OCI-LY3 (cell line): ENCODE data around the gene RNF13.

Experiments used
- H2AFZ ChIP-seq: fragments of 200-600, 300-600 bp; shearing (Covaris generic); 2 replicates; pipeline ENCODE4 v1.6.0; 2014; ENCODE audit warnings: antibody characterized with exemption, low read depth, low read length
- H3K27ac ChIP-seq: fragments of 200-600, 300-600 bp; sonication (generic); 2 replicates; pipeline ENCODE4 v1.5.1; 2014; ENCODE audit warnings: mild to moderate bottlenecking, low read length, moderate library complexity, mixed read lengths
- H3K27me3 ChIP-seq: fragments of 200-600, 300-600 bp; sonication (generic); 2 replicates; pipeline ENCODE4 v1.6.1; 2014; ENCODE audit warnings: low read depth, low read length, mixed read lengths
- H3K36me3 ChIP-seq: fragments of 200-600, 300-600 bp; sonication (generic); replicated peaks from 2 replicates; pipeline ENCODE3; 2014; ENCODE audit warnings: low read depth, low read length, mixed read lengths
- H3K4me1 ChIP-seq: fragments of 300-600, 200-600 bp; sonication (generic); 2 replicates; pipeline ENCODE4 v1.6.1; 2014; ENCODE audit warnings: low read length, mixed read lengths
- H3K4me2 ChIP-seq: fragments of 200-600, 300-600 bp; sonication (generic); 2 replicates; pipeline ENCODE4 v1.6.1; 2014; ENCODE audit warnings: low read length, mixed read lengths
- H3K4me3 ChIP-seq: fragments of 300-600, 200-600 bp; sonication (generic); 2 replicates; pipeline ENCODE4 v1.5.1; 2014; ENCODE audit warnings: antibody characterized with exemption, mild to moderate bottlenecking, low read length, moderate library complexity
- H3K79me2 ChIP-seq: fragments of 300-600, 200-600 bp; shearing (Covaris generic); 2 replicates; pipeline ENCODE4 v1.6.1; 2014; ENCODE audit warnings: mild to moderate bottlenecking, low read length, mixed read lengths
- H3K9ac ChIP-seq: fragments of 300-600, 200-600 bp; shearing (Covaris generic); 2 replicates; pipeline ENCODE4 v1.6.0; 2014; ENCODE audit warnings: mild to moderate bottlenecking, low read length, moderate library complexity
- H3K9me3 ChIP-seq: fragments of 200-600, 300-600 bp; shearing (Covaris generic); 2 replicates; pipeline ENCODE4 v1.6.1; 2014; ENCODE audit warnings: low read length, mixed read lengths; ENCODE audit not compliant: insufficient read depth
- H4K20me1 ChIP-seq: fragments of 200-600, 300-600 bp; sonication (generic); 2 replicates; pipeline ENCODE4 v1.6.1; 2016; ENCODE audit warnings: low read length, mixed read lengths; ENCODE audit not compliant: insufficient read depth
- CTCF ChIP-seq: fragments of 200-600, 300-600 bp; sonication (generic); IDR thresholded peaks from 2 replicates; pipeline ENCODE4 v1.5.1; 2014; ENCODE audit warnings: antibody characterized with exemption, low read length, low read depth
- EZH2phosphoT487 ChIP-seq: fragments of 200-600 bp; shearing (Covaris generic); IDR thresholded peaks from 2 replicates; pipeline ENCODE4 v1.6.1; 2018; ENCODE audit warnings: antibody characterized with exemption, mixed run types, low read depth

RNF13 gene

GRCh38 chr3:149813367-149814281, 609 bp downstream of the RNF13 start:
- Histone ChIP-seq H2AFZ (peak overlapping the region; percentile 58), H3K27me3 (no peaks in the 10 kb centered on the region), H3K4me2 (peak overlapping the region; percentile 85), H3K9ac (peak overlapping the region; percentile 88), H3K9me3 (no peaks in the 10 kb centered on the region), H4K20me1 (peaks cover 46% of the 10 kb centered on the region), H3K36me3 (peaks cover 6% of the 10 kb centered on the region), H3K27ac (peak overlapping the region; percentile 85), H3K4me1 (peaks cover 34% of the 10 kb centered on the region), H3K79me2 (peaks cover 56% of the 10 kb centered on the region), H3K4me3 (peak overlapping the region; percentile 90)
- TF ChIP-seq CTCF: no peak
- no peak for TF ChIP-seq EZH2phosphoT487

GRCh38 chr3:149815321-149815720, 2.3 kb downstream of the RNF13 start:
- Histone ChIP-seq H3K79me2 (peaks cover 73% of the 10 kb centered on the region), H3K9ac (no peak overlapping the region), H4K20me1 (peaks cover 57% of the 10 kb centered on the region)

GRCh38 chr3:149815728-149816127, 2.7 kb downstream of the RNF13 start:
- H3K4me2 ChIP-seq: no peak overlapping the region
- H4K20me1 ChIP-seq: peaks cover 61% of the 10 kb centered on the region

More at GRCh38 chr3:149815321-149815720, 2.3 kb downstream of the RNF13 start:
- no peak overlapping the region for H3K27ac ChIP-seq
- TF ChIP-seq CTCF (no peak), EZH2phosphoT487 (no peak)
- H3K4me2 ChIP-seq: peak overlapping the region; percentile 85
- no peaks in the 10 kb centered on the region for H3K27me3 ChIP-seq
- H3K4me1 ChIP-seq: peaks cover 34% of the 10 kb centered on the region
- peak overlapping the region; percentile 90; the same call in 1 of the 2 replicates for H3K4me3 ChIP-seq
- no peaks in the 10 kb centered on the region for H3K9me3 ChIP-seq
- H2AFZ ChIP-seq: no peak overlapping the region
- peaks cover 6% of the 10 kb centered on the region for H3K36me3 ChIP-seq

More at GRCh38 chr3:149815728-149816127, 2.7 kb downstream of the RNF13 start:
- Histone ChIP-seq H3K4me3 (no peak overlapping the region), H3K4me1 (peaks cover 34% of the 10 kb centered on the region), H2AFZ (no peak overlapping the region), H3K9ac (no peak overlapping the region), H3K36me3 (peaks cover 7% of the 10 kb centered on the region), H3K9me3 (no peaks in the 10 kb centered on the region), H3K27me3 (no peaks in the 10 kb centered on the region), H3K79me2 (peaks cover 77% of the 10 kb centered on the region), H3K27ac (no peak overlapping the region)
- no peak for TF ChIP-seq CTCF
- no peak for TF ChIP-seq EZH2phosphoT487
